ENCODE results near the gene VPS13D. TPM values are rescaled to one million over a fixed set of nuclear protein-coding genes. Genes with fewer than 3 reads are reported as not detected.
A peak's percentile ranks its signal among the peaks of the same experiment; 100 is the strongest.

The VPS13D gene
- total RNA-seq, 1 donor from 2014 or later = 33.6 TPM

DNA sequence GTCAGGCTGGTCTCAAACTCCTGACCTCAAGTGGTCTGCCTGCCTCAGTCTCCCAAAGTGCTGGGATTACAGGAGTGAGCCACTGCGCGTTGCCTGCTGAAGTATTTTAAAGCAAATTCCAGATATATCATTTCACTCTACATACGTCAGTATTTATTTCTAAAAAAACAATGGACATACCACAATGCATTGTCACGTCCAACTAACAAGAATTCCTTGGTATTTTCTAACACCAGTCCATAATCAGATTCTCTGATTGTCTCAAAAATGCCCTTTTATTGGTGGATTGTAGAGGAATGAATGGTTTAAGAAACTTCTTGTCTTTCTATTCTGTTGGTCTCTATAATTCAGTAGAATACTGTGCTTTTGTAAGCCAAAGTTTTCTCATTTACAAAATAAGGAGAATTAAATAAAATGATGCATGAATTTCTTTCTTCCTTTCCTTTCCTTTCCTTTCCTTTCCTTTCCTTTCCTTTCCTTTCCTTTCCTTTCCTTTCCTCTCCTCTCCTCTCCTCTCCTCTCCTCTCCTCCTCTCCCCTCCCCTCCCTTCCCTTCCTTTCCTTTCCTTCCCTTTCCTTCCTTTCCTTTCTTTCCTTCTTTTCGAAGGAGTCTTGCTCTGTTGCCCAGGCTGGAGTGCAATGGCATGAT lies 55.8 kb downstream of the VPS13D start:
- intact Hi-C loops (cut with micrococcal nuclease) = no loop called here
- H3K4me3 Mint-ChIP-seq = no peak overlapping the region
- H3K4me1 Mint-ChIP-seq (ENCODE audit: low read depth) = peaks cover 6% of the 10 kb centered on the region
- no peak for DNase-seq (ENCODE audit: low spot score)
- H3K27me3 Mint-ChIP-seq (ENCODE audit: insufficient read depth) = no peaks in the 10 kb centered on the region
- H3K36me3 Mint-ChIP-seq (ENCODE audit: low read depth) = peaks cover 28% of the 10 kb centered on the region
- no peaks in the 10 kb centered on the region for H3K9me3 Mint-ChIP-seq
- no peak overlapping the region for H3K27ac Mint-ChIP-seq

GRCh38 chr1:12287869-12288268 lies 58.0 kb downstream of the VPS13D start:
- Mint-ChIP-seq H3K27ac (no peak overlapping the region), H3K9me3 (no peaks in the 10 kb centered on the region), H3K4me3 (no peak overlapping the region), H3K4me1 (ENCODE audit: low read depth) (peaks cover 6% of the 10 kb centered on the region), H3K36me3 (ENCODE audit: low read depth) (peaks cover 28% of the 10 kb centered on the region), H3K27me3 (ENCODE audit: insufficient read depth) (no peaks in the 10 kb centered on the region)
- DNase-seq (ENCODE audit: low spot score) = no peak
- intact Hi-C loops (cut with micrococcal nuclease) = no loop called here

GRCh38 chr1:12290828-12291227 lies 61.0 kb downstream of the VPS13D start:
- Mint-ChIP-seq H3K4me1 (ENCODE audit: low read depth) (peaks cover 22% of the 10 kb centered on the region), H3K9me3 (no peaks in the 10 kb centered on the region), H3K27me3 (ENCODE audit: insufficient read depth) (no peaks in the 10 kb centered on the region), H3K27ac (no peak overlapping the region), H3K4me3 (no peak overlapping the region), H3K36me3 (ENCODE audit: low read depth) (peaks cover 34% of the 10 kb centered on the region)
- intact Hi-C loops (cut with micrococcal nuclease) = no loop called here
- DNase-seq (ENCODE audit: low spot score) = no peak

DNA sequence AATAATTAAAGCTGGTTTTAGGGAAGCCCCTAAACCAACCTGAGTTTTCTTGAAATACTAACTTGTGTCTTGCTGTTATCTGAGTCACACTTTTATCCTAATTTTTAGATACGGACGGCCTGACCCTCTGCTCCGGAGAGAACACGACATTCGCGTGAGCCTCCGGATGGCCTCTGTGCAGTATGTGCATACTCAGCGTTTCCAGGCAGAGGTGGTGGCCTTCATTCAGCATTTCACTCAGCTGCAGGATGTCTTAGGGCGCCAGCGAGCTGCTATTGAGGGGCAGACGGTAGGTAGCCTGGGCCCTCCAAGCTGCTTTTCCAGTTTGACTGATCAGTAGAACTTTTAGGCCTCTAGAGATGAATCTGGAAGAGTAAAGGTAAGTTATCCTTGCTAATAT lies 63.6 kb downstream of the VPS13D start:
- Mint-ChIP-seq H3K9me3 (no peaks in the 10 kb centered on the region), H3K36me3 (ENCODE audit: low read depth) (peaks cover 31% of the 10 kb centered on the region), H3K4me3 (no peak overlapping the region), H3K27ac (no peak overlapping the region), H3K4me1 (ENCODE audit: low read depth) (peaks cover 40% of the 10 kb centered on the region), H3K27me3 (ENCODE audit: insufficient read depth) (no peaks in the 10 kb centered on the region)
- intact Hi-C loops (cut with micrococcal nuclease) = no loop called here
- no peak for DNase-seq (ENCODE audit: low spot score)

- Mint-ChIP-seq H3K4me1 (ENCODE audit: low read depth) (peaks cover 46% of the 10 kb centered on the region), H3K27ac (no peak overlapping the region), H3K27me3 (ENCODE audit: insufficient read depth) (no peaks in the 10 kb centered on the region), H3K9me3 (no peaks in the 10 kb centered on the region), H3K4me3 (no peak overlapping the region), H3K36me3 (ENCODE audit: low read depth) (peaks cover 34% of the 10 kb centered on the region)
- no peak for DNase-seq (ENCODE audit: low spot score)
- intact Hi-C loops (cut with micrococcal nuclease) = no loop called here
These were observed 64.2 kb downstream of the VPS13D start for GRCh38 chr1:12294076-12294475.

GRCh38 chr1:12296016-12296415 lies 66.2 kb downstream of the VPS13D start:
- intact Hi-C loops (cut with micrococcal nuclease) = loop anchor here (1.0 to 5.0 kb wide), 7 partner anchors 49 to 322 kb away; partner anchors contain the start of gene DHRS3
- H3K27ac Mint-ChIP-seq = peak overlapping the region; percentile 61
- peaks cover 46% of the 10 kb centered on the region for H3K4me1 Mint-ChIP-seq (ENCODE audit: low read depth)
- no peak overlapping the region for H3K4me3 Mint-ChIP-seq
- peaks cover 32% of the 10 kb centered on the region for H3K36me3 Mint-ChIP-seq (ENCODE audit: low read depth)
- no peaks in the 10 kb centered on the region for H3K9me3 Mint-ChIP-seq
- H3K27me3 Mint-ChIP-seq (ENCODE audit: insufficient read depth) = no peaks in the 10 kb centered on the region
- DNase-seq (ENCODE audit: low spot score) = no peak

DNA sequence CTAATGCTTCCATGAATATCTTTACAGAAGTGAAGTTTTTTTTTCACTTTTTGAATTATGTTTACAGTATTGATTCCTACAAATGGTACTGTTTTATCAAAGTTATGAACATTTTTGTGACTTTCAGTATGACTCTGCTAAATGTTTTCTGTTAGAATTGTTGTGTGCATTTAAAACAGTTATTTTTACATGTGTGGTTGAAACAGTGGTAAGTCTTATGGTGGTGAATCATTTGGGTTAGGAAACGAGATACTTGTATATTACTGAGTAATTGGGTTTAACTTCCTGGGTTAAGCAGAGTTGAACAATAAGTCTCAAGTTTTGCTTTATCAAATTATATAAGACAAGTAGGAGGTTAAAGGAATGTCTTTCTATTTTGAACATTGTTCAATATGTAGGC lies 66.8 kb downstream of the VPS13D start:
- intact Hi-C loops (cut with micrococcal nuclease) = loop anchor here (1.0 to 5.0 kb wide), 7 partner anchors 48 to 322 kb away; partner anchors contain the start of gene DHRS3
- Mint-ChIP-seq H3K36me3 (ENCODE audit: low read depth) (peaks cover 34% of the 10 kb centered on the region), H3K4me3 (peak overlapping the region; percentile 50), H3K9me3 (no peaks in the 10 kb centered on the region), H3K27me3 (ENCODE audit: insufficient read depth) (no peaks in the 10 kb centered on the region), H3K4me1 (ENCODE audit: low read depth) (peaks cover 46% of the 10 kb centered on the region), H3K27ac (peak overlapping the region; percentile 72)
- DNase-seq (ENCODE audit: low spot score) = no peak

GRCh38 chr1:12300706-12301105 lies 70.9 kb downstream of the VPS13D start:
- intact Hi-C loops (cut with micrococcal nuclease) = no loop called here
- no peak overlapping the region for H3K4me3 Mint-ChIP-seq
- H3K27ac Mint-ChIP-seq = no peak overlapping the region
- H3K27me3 Mint-ChIP-seq (ENCODE audit: insufficient read depth) = no peaks in the 10 kb centered on the region
- no peak for DNase-seq (ENCODE audit: low spot score)
- H3K36me3 Mint-ChIP-seq (ENCODE audit: low read depth) = peaks cover 52% of the 10 kb centered on the region
- H3K9me3 Mint-ChIP-seq = no peaks in the 10 kb centered on the region
- peaks cover 31% of the 10 kb centered on the region for H3K4me1 Mint-ChIP-seq (ENCODE audit: low read depth)

GRCh38 chr1:12301518-12302237 lies 71.8 kb downstream of the VPS13D start:
- H3K36me3 Mint-ChIP-seq (ENCODE audit: low read depth) = peaks cover 56% of the 10 kb centered on the region
- DNase-seq (ENCODE audit: low spot score) = no peak
- intact Hi-C loops (cut with micrococcal nuclease) = no loop called here
- no peak overlapping the region for H3K4me3 Mint-ChIP-seq
- no peak overlapping the region for H3K27ac Mint-ChIP-seq
- H3K27me3 Mint-ChIP-seq (ENCODE audit: insufficient read depth) = no peaks in the 10 kb centered on the region
- H3K4me1 Mint-ChIP-seq (ENCODE audit: low read depth) = peaks cover 22% of the 10 kb centered on the region
- H3K9me3 Mint-ChIP-seq = no peaks in the 10 kb centered on the region

- no peak overlapping the region for H3K27ac Mint-ChIP-seq
- H3K4me3 Mint-ChIP-seq = no peak overlapping the region
- intact Hi-C loops (cut with micrococcal nuclease) = no loop called here
- no peaks in the 10 kb centered on the region for H3K9me3 Mint-ChIP-seq
- peaks cover 9% of the 10 kb centered on the region for H3K4me1 Mint-ChIP-seq (ENCODE audit: low read depth)
- DNase-seq (ENCODE audit: low spot score) = no peak
- peaks cover 59% of the 10 kb centered on the region for H3K36me3 Mint-ChIP-seq (ENCODE audit: low read depth)
- no peaks in the 10 kb centered on the region for H3K27me3 Mint-ChIP-seq (ENCODE audit: insufficient read depth)
These were observed 73.1 kb downstream of the VPS13D start for GRCh38 chr1:12302798-12303447.

DNA sequence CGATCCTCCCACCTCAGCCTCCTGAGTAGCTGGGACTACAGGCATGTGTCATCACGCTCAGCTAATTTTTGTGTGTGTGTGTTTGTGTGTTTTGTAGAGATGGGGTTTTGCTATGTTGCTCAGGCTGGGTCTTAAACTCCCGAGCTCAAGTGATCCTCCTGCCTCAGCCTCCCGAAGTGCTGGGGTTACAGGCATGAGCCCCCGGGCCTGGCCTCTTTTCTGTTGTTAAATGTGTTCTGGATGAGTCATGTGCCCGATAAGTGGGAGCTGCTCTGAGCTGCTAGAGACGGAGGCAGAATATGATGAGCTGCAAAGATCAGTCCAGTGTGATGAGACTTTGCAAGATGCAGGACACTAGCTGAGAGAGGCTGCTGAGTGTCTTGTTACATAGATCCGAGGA lies 75.5 kb downstream of the VPS13D start:
- DNase-seq (ENCODE audit: low spot score) = no peak
- intact Hi-C loops (cut with micrococcal nuclease) = no loop called here
- peaks cover 60% of the 10 kb centered on the region for H3K36me3 Mint-ChIP-seq (ENCODE audit: low read depth)
- H3K4me3 Mint-ChIP-seq = no peak overlapping the region
- H3K4me1 Mint-ChIP-seq (ENCODE audit: low read depth) = no peaks in the 10 kb centered on the region
- H3K9me3 Mint-ChIP-seq = no peaks in the 10 kb centered on the region
- H3K27me3 Mint-ChIP-seq (ENCODE audit: insufficient read depth) = no peaks in the 10 kb centered on the region
- H3K27ac Mint-ChIP-seq = no peak overlapping the region

DNA sequence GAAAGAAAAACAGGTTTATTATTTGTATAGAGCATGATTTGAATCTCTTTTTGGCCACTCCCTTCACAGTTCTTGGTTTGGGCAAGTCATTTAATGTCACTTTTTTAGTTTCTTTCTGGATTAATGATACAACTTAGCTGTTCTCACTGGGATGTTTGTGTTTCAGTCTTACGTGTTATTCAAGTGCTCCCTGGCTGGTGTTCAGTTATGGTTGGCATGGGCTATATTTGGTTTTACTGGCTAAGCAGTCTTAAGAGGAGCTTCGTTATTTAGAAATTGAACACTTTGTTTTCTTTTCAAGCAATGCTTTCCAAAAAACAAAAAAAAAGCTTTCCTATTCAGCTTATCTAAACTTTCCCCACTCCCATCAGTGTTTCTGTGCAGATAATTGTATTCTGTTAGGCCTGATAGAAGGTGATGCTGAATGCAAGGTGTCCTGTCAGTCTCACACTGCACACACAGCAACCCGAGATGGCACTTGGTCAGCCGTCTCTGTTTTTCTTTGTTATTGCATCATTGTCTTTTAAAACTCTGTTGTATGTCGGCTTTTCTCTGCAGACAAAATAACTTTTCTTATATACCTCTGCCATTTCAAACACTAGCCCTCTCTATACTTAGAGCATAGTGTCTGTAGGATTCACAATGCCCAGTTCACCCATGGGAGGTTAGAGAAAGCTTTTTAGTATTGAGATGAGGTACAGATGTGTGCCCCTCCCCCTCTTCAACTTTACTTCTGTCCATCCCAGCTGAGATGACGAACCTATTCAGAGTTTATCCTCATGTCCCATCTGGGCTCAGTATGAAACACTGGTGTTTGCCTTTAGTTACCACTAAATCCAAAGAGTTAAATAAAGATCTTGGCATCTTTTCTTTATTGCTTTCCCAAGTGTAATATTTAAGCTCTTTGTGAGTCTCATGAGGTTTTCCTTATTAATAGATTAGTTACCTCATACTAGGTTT lies 80.2 kb downstream of the VPS13D start:
- peaks cover 5% of the 10 kb centered on the region for H3K4me1 Mint-ChIP-seq (ENCODE audit: low read depth)
- DNase-seq (ENCODE audit: low spot score) = no peak
- peaks cover 45% of the 10 kb centered on the region for H3K36me3 Mint-ChIP-seq (ENCODE audit: low read depth)
- intact Hi-C loops (cut with micrococcal nuclease) = no loop called here
- no peak overlapping the region for H3K27ac Mint-ChIP-seq
- no peak overlapping the region for H3K4me3 Mint-ChIP-seq
- no peaks in the 10 kb centered on the region for H3K27me3 Mint-ChIP-seq (ENCODE audit: insufficient read depth)
- no peaks in the 10 kb centered on the region for H3K9me3 Mint-ChIP-seq

Data from activated T-helper 1 cell treated with anti-CD3 and anti-CD28 coated beads, Interleukin-12 subunit alpha, Interleukin-12 subunit beta, Interleukin-2, Interleukin-4 antibody, amounts not matched to agents 30 ng/mL and 10 ng/mL and 1 ng/mL, durations not matched to agents 14 hours and 24 hours and 36 hours (primary cell).